Sigmoid colon (tissue), 4 donors: Measurements from ENCODE around the gene PGK2.

ENCODE experiments used
- CTCF ChIP-seq, 4 experiments: fragments of 450-650 bp in 3 of 4; fragments of 200-600 bp in 1 of 4; IDR thresholded peaks; one replicate each; pipeline ENCODE4 v1.5.1; 2016 to 2019; ENCODE audit warnings: antibody characterized with exemption in 4 of 4, mild to moderate bottlenecking in 3 of 4, moderate library complexity in 2 of 4
- EP300 ChIP-seq, 4 donors: sonication (generic); formaldehyde crosslinking; IDR thresholded peaks; one replicate each; pipeline ENCODE4 v1.6.1; 2017; ENCODE audit warnings: antibody characterized with exemption in 4 of 4
- POLR2A ChIP-seq, 2 donors: fragments of 450-650 bp; IDR thresholded peaks; one replicate each; pipeline ENCODE4 v1.6.1; 2016; ENCODE audit warnings: antibody characterized with exemption in 2 of 2, mild to moderate bottlenecking in 2 of 2, moderate library complexity in 2 of 2
- POLR2AphosphoS5 ChIP-seq, 4 donors: sonication (generic); formaldehyde crosslinking; IDR thresholded peaks; one replicate each; pipeline ENCODE4 v1.6.1; 2017; ENCODE audit warnings: antibody characterized with exemption in 4 of 4

DNA sequence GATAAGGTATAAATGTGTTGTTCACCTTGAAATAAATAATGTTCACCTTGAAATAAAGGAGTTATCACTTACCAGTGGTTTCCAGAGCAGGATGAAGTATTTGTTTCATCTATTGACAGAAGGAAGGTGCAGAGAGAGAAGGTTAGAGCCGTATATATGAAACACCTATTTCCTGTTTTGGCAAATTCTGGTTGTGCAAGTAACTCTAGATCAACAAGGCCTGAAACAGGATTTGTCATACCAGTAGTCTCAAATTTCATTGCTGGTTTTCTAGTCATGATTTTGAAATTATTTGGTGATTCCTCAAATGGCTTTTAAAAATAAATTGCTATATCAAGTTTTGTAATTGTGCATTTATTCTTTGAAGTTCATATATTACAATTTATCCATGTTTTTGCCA, 42.8 kb downstream of the PGK2 start, which contains the start of gene CRISP3:
- TF ChIP-seq CTCF (IDR thresholded peaks at IDR 0.05) (no peak), POLR2A (IDR thresholded peaks at IDR 0.05) (no peak), POLR2AphosphoS5 (IDR thresholded peaks at IDR 0.05) (no peak), EP300 (IDR thresholded peaks at IDR 0.05) (no peak)
